HEK293T (cell line): ENCODE data around the gene ZNF330.

Experiments used
- CTCF ChIA-PET: fragments of 350-600 bp; formaldehyde crosslinking; extraction: SDS; loops from one replicate; lab custom pipeline; 2021; ENCODE audit warnings: antibody characterized with exemption, inconsistent platforms; lab: Yijun Ruan, JAX
- POLR2A ChIA-PET: fragments of 350-600 bp; formaldehyde crosslinking; extraction: SDS; loops from one replicate; lab custom pipeline; 2020; ENCODE audit warnings: antibody characterized with exemption, inconsistent platforms; lab: Yijun Ruan, JAX
- DNase-seq: peaks from one replicate; pipeline ENCODE4 v3.0.0; 2012; ENCODE audit warnings: mixed read lengths; ENCODE audit errors: extremely low spot score
- ARNT ChIP-seq: fragments of 450-650 bp; IDR thresholded peaks from 2 replicates; pipeline ENCODE4 v1.6.1; 2017; ENCODE audit warnings: mild to moderate bottlenecking
- BHLHE40 ChIP-seq: fragments of 450-650 bp; IDR thresholded peaks from 2 replicates; pipeline ENCODE4 v1.6.1; 2016; ENCODE audit warnings: mild to moderate bottlenecking, moderate library complexity, borderline replicate concordance
- CTBP1 ChIP-seq: fragments of 450-650 bp; IDR thresholded peaks from 2 replicates; pipeline ENCODE4 v1.6.1; 2016; ENCODE audit warnings: borderline replicate concordance
- ELF4 ChIP-seq: fragments of 450-650 bp; IDR thresholded peaks from 2 replicates; pipeline ENCODE4 v1.6.1; 2017; ENCODE audit warnings: antibody characterized with exemption
- FOXA1 ChIP-seq: fragments of 450-650 bp; IDR thresholded peaks from 2 replicates; pipeline ENCODE4 v1.6.1; 2016; ENCODE audit warnings: mild to moderate bottlenecking
- FOXK2 ChIP-seq: fragments of 450-650 bp; IDR thresholded peaks from 2 replicates; pipeline ENCODE4 v1.6.1; 2016; ENCODE audit warnings: mild to moderate bottlenecking
- FOXM1 ChIP-seq: fragments of 450-650 bp; IDR thresholded peaks from 2 replicates; pipeline ENCODE4 v1.6.1; 2017; ENCODE audit warnings: mild to moderate bottlenecking, borderline replicate concordance
- HDGF ChIP-seq: fragments of 450-650 bp; IDR thresholded peaks from 2 replicates; pipeline ENCODE4 v1.6.1; 2017; ENCODE audit warnings: antibody characterized with exemption, borderline replicate concordance
- L3MBTL2 ChIP-seq: fragments of 450-650 bp; conservative IDR thresholded peaks from 2 replicates; pipeline ENCODE4 v1.6.1; 2016; ENCODE audit warnings: mild to moderate bottlenecking
- LEF1 ChIP-seq: fragments of 450-650 bp; IDR thresholded peaks from 2 replicates; pipeline ENCODE4 v1.6.1; 2017; ENCODE audit warnings: mild to moderate bottlenecking, borderline replicate concordance
- NFRKB ChIP-seq: fragments of 450-650 bp; IDR thresholded peaks from 2 replicates; pipeline ENCODE4 v1.6.1; 2016; ENCODE audit warnings: mild to moderate bottlenecking, moderate library complexity
- PKNOX1 ChIP-seq: fragments of 450-650 bp; IDR thresholded peaks from 2 replicates; pipeline ENCODE4 v1.6.1; 2016
- SP1 ChIP-seq: fragments of 450-650 bp; IDR thresholded peaks from 2 replicates; pipeline ENCODE4 v1.6.1; 2017
- SUZ12 ChIP-seq: fragments of 450-650 bp; IDR thresholded peaks from 2 replicates; pipeline ENCODE4 v1.6.1; 2016; ENCODE audit warnings: mild to moderate bottlenecking
- TARDBP ChIP-seq: fragments of 450-650 bp; IDR thresholded peaks from 2 replicates; pipeline ENCODE4 v1.6.1; 2016
- ZNF384 ChIP-seq: fragments of 450-650 bp; IDR thresholded peaks from 2 replicates; pipeline ENCODE4 v1.6.1; 2016

ZNF330 gene

GRCh38 chr4:141192564-141192963 lies 28.1 kb upstream of the ZNF330 start:
- POLR2A ChIA-PET = no interaction called here
- TF ChIP-seq TARDBP = no peak
- TF ChIP-seq SUZ12 = no peak
- no peak for TF ChIP-seq SP1
- no peak for TF ChIP-seq FOXM1
- no peak for DNase-seq
- CTCF ChIA-PET = no interaction called here

GRCh38 chr4:141193516-141194034 lies 27.1 kb upstream of the ZNF330 start:
- ChIA-PET POLR2A (no interaction called here), CTCF (interaction anchor here (0.7 kb wide), 1 partner anchor 331 kb away, joined by 3 read pairs; no protein-coding TSS in a partner anchor)
- no peak for DNase-seq
- TF ChIP-seq BHLHE40 = no peak
- no peak for TF ChIP-seq SUZ12
- no peak for TF ChIP-seq ELF4
- no peak for TF ChIP-seq HDGF
- TF ChIP-seq FOXM1 = no peak
- no peak for TF ChIP-seq TARDBP
- no peak for TF ChIP-seq ZNF384
- TF ChIP-seq SP1 = no peak
- TF ChIP-seq FOXA1 = no peak
- no peak for TF ChIP-seq LEF1
- TF ChIP-seq L3MBTL2 = no peak
- TF ChIP-seq NFRKB = no peak
- no peak for TF ChIP-seq PKNOX1
- no peak for TF ChIP-seq ARNT

GRCh38 chr4:141195095-141195707 lies 25.5 kb upstream of the ZNF330 start:
- TF ChIP-seq CTBP1 (no peak), SUZ12 (no peak), SP1 (no peak), LEF1 (no peak), BHLHE40 (no peak), PKNOX1 (no peak), FOXA1 (no peak), ELF4 (no peak), NFRKB (no peak), FOXK2 (no peak), FOXM1 (no peak), ZNF384 (no peak), ARNT (no peak), HDGF (no peak), TARDBP (no peak), L3MBTL2 (no peak)
- DNase-seq = no peak
- CTCF ChIA-PET = no interaction called here
- POLR2A ChIA-PET = no interaction called here

- POLR2A ChIA-PET = no interaction called here
- DNase-seq = no peak
- TF ChIP-seq CTBP1 (no peak), SP1 (no peak), ARNT (no peak), HDGF (no peak), ZNF384 (no peak), L3MBTL2 (no peak)
- CTCF ChIA-PET = no interaction called here
Measured at GRCh38 chr4:141196227-141196933, 24.3 kb upstream of the ZNF330 start.

GRCh38 chr4:141207961-141208360 lies 12.7 kb upstream of the ZNF330 start:
- TF ChIP-seq PKNOX1 = no peak
- TF ChIP-seq HDGF = no peak
- no peak for TF ChIP-seq LEF1
- no peak for TF ChIP-seq ELF4
- TF ChIP-seq FOXA1 = no peak
- TF ChIP-seq ZNF384 = no peak
- TF ChIP-seq ARNT = no peak
- TF ChIP-seq L3MBTL2 = no peak
- TF ChIP-seq NFRKB = no peak
- no peak for TF ChIP-seq SUZ12
- TF ChIP-seq FOXM1 = no peak
- TF ChIP-seq BHLHE40 = no peak
- no peak for DNase-seq
- POLR2A ChIA-PET = no interaction called here
- CTCF ChIA-PET = no interaction called here

GRCh38 chr4:141210168-141210567 lies 10.5 kb upstream of the ZNF330 start:
- no peak for DNase-seq
- POLR2A ChIA-PET = no interaction called here
- CTCF ChIA-PET = no interaction called here
- TF ChIP-seq ARNT (no peak), FOXM1 (no peak), ELF4 (no peak), SP1 (no peak), ZNF384 (no peak), FOXA1 (no peak), BHLHE40 (no peak), L3MBTL2 (no peak), PKNOX1 (no peak), SUZ12 (no peak), FOXK2 (no peak), HDGF (no peak), LEF1 (no peak), CTBP1 (no peak)
